Measurements from ENCODE around the gene LAPTM5. TPM values are rescaled to one million over a fixed set of nuclear protein-coding genes. Genes with fewer than 3 reads are reported as not detected.

The LAPTM5 gene
- total RNA-seq, 1 experiment from 2014 or later: 1.9 TPM

GRCh38 chr1:30759718-30760281 is 2.2 kb upstream of the LAPTM5 start:
- Histone ChIP-seq H3K4me1 (ENCODE audit: control insufficient read depth, insufficient read depth, low read length) (peaks cover 11% of the 10 kb centered on the region; the same call in 1 of the 2 replicates), H3K9me3 (ENCODE audit: control insufficient read depth, insufficient read depth, low read depth, low read length) (no peaks in the 10 kb centered on the region), H3K27ac (ENCODE audit: low read length) (no peak overlapping the region), H3K27me3 (ENCODE audit: control insufficient read depth, insufficient read depth, low read length) (no peaks in the 10 kb centered on the region), H3K36me3 (ENCODE audit: control insufficient read depth, insufficient read depth, low read length) (no peaks in the 10 kb centered on the region), H3K4me3 (ENCODE audit: low read depth in 2 of 2, low read length in 2 of 2) (no peak overlapping the region)
- DNase-seq (ENCODE audit: low read depth, low spot score): no peak
- CTCF ChIA-PET: interaction anchor here (0.8 kb wide), 1 partner anchor 20 kb away, joined by 3 read pairs; no protein-coding TSS in a partner anchor
- POLR2A ChIA-PET: interaction anchor here (0.7 kb wide), 1 partner anchor 1210 kb away, joined by 3 read pairs; no protein-coding TSS in a partner anchor
- intact Hi-C loops (cut with micrococcal nuclease; ENCODE audit: unreplicated experiment): no loop called here
- ATAC-seq: no peak
- BruUV-seq (replicated peaks): no TSS peak
- TF ChIP-seq CTCF (IDR thresholded peaks at IDR 0.05) (no peak), TCF7L2 (IDR thresholded peaks at IDR 0.05; ENCODE audit: low read depth, low read length) (no peak), SIN3A (IDR thresholded peaks at IDR 0.05; ENCODE audit: borderline replicate concordance, insufficient read depth, low read depth, low read length) (no peak), POLR2AphosphoS5 (IDR thresholded peaks at IDR 0.05; ENCODE audit: low read depth, low read length) (no peak)
- TF ChIP-seq, protein P1, sequence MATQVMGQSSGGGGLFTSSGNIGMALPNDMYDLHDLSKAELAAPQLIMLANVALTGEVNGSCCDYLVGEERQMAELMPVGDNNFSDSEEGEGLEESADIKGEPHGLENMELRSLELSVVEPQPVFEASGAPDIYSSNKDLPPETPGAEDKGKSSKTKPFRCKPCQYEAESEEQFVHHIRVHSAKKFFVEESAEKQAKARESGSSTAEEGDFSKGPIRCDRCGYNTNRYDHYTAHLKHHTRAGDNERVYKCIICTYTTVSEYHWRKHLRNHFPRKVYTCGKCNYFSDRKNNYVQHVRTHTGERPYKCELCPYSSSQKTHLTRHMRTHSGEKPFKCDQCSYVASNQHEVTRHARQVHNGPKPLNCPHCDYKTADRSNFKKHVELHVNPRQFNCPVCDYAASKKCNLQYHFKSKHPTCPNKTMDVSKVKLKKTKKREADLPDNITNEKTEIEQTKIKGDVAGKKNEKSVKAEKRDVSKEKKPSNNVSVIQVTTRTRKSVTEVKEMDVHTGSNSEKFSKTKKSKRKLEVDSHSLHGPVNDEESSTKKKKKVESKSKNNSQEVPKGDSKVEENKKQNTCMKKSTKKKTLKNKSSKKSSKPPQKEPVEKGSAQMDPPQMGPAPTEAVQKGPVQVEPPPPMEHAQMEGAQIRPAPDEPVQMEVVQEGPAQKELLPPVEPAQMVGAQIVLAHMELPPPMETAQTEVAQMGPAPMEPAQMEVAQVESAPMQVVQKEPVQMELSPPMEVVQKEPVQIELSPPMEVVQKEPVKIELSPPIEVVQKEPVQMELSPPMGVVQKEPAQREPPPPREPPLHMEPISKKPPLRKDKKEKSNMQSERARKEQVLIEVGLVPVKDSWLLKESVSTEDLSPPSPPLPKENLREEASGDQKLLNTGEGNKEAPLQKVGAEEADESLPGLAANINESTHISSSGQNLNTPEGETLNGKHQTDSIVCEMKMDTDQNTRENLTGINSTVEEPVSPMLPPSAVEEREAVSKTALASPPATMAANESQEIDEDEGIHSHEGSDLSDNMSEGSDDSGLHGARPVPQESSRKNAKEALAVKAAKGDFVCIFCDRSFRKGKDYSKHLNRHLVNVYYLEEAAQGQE (IDR thresholded peaks at IDR 0.05; ENCODE audit: insufficient read depth in 1 of 2, low read depth in 2 of 2, low read length in 1 of 2): no peak
- in situ Hi-C loops (cut with HindIII; ENCODE audit: low pct_unique_long_range_greater_than_20kb, low sequenced_read_pairs): no loop called here

DNA sequence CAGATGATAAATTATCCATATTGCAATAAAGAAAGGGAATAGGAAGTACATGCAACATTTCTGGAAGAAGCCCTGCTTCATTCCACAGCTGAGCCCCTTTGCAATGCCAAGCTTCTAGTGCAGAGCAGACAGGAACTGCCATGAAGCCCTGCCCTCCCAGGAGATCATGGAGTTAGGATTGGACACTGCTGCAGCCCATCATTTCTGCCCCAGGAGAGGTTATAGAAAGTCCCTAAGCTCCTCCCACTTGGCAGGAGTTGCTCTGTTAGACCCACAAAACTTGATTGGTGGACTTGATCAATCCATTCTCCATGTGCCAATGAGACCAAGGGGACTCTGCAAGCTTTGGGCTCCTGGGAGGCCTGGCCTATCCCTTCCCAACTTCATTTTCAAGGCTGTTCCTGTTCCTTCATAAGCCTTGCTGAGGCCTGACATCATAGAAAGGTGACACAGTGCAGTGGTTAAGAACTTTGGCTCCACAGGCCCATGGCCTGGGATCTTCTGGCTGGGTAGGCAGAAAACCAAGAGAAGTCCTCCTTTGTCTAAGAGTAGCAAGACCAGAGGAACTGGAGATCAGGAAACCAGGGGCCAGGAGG is 1.3 kb upstream of the LAPTM5 start:
- BruUV-seq (replicated peaks): no TSS peak
- Histone ChIP-seq H3K36me3 (ENCODE audit: control insufficient read depth, insufficient read depth, low read length) (no peaks in the 10 kb centered on the region), H3K4me3 (ENCODE audit: low read depth in 2 of 2, low read length in 2 of 2) (no peak overlapping the region), H3K4me1 (ENCODE audit: control insufficient read depth, insufficient read depth, low read length) (peaks cover 11% of the 10 kb centered on the region; the same call in 1 of the 2 replicates), H3K27me3 (ENCODE audit: control insufficient read depth, insufficient read depth, low read length) (no peaks in the 10 kb centered on the region), H3K27ac (ENCODE audit: low read length) (no peak overlapping the region), H3K9me3 (ENCODE audit: control insufficient read depth, insufficient read depth, low read depth, low read length) (no peaks in the 10 kb centered on the region)
- ChIA-PET CTCF (no interaction called here), POLR2A (no interaction called here)
- in situ Hi-C loops (cut with HindIII; ENCODE audit: low pct_unique_long_range_greater_than_20kb, low sequenced_read_pairs): no loop called here
- TF ChIP-seq, protein P1 (IDR thresholded peaks at IDR 0.05; ENCODE audit: insufficient read depth in 1 of 2, low read depth in 2 of 2, low read length in 1 of 2): no peak
- TF ChIP-seq CTCF (IDR thresholded peaks at IDR 0.05) (no peak), SIN3A (IDR thresholded peaks at IDR 0.05; ENCODE audit: borderline replicate concordance, insufficient read depth, low read depth, low read length) (no peak)
- DNase-seq (ENCODE audit: low read depth, low spot score): no peak
- ATAC-seq: no peak
- intact Hi-C loops (cut with micrococcal nuclease; ENCODE audit: unreplicated experiment): no loop called here
